ENCODE results near the gene KDM5B. TPM values are rescaled to one million over a fixed set of nuclear protein-coding genes. Genes with fewer than 3 reads are reported as not detected.

KDM5B gene
- total RNA-seq, 2 donors from 2014 or later = 33.6 to 36.8 TPM

DNA sequence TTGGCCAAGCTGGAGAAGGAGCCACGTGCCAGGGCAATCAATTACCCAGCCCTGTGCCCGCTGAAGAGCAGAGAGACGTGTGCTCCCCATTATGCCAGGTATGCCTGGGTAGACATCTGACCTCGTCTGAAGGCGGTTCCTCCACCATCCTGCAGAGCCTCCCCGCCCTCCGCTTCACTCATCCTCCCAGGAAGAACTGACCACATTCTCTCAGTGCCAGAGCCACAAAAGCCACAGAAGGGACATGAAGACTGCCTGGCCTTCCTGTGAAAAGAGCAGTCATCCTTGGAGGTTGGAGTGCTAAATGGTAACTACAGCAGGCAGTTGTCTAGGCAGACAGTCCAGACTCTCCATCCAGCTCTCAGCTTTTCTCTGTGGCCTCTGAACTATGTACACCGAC is 109.9 kb downstream of the KDM5B start:
- intact Hi-C loops (cut with DNase I) = no loop called here

DNA sequence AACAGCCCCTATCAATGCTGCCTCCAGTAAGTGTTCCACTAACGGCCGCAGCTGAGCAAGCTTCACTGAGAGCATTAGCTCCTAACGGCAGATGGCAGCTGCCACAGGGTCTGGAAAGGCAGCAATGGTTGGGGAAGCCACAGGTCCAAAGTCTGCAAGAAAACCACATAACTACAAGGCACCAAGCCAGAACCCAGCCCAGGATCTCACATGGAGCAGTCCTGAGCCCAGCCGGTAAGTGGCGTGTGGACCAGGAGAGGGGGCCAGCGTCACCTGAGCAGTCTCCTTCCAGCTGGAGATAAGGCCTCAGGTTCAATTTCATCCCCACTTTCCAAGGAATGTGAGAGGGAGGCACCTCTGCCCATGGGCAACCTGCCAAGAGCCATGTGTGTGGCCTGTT is 111.2 kb downstream of the KDM5B start:
- intact Hi-C loops (cut with DNase I) = no loop called here
- DNase-seq (ENCODE audit: low spot score) = no peak

More for the DNA sequence above, 109.9 kb downstream of the KDM5B start:
- no peak for DNase-seq (ENCODE audit: low spot score)

DNA sequence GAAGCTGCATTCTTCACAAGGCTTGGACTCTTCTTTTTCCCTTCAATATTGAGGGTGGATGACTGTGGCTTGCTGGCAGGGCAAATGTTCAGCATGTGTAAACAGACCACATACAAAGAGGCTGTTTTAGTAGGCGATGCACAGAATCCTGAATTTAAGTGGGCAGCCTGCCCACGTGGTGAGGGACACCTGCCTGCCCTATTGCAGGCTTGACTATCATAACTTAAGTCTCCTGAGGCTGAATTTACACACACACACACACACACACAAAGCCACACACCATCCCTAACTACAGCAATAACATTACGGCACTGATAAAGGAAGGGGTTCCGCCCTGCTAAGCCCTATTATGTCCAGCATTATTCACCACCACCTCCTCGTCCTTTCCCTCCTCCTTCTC is 113.9 kb downstream of the KDM5B start:
- intact Hi-C loops (cut with DNase I) = loop anchor here in 1 of 2 donors (2.0 to 5.0 kb wide), 2 partner anchors 14 to 1298 kb away; no protein-coding TSS in a partner anchor
- no peak for DNase-seq (ENCODE audit: low spot score)

DNA sequence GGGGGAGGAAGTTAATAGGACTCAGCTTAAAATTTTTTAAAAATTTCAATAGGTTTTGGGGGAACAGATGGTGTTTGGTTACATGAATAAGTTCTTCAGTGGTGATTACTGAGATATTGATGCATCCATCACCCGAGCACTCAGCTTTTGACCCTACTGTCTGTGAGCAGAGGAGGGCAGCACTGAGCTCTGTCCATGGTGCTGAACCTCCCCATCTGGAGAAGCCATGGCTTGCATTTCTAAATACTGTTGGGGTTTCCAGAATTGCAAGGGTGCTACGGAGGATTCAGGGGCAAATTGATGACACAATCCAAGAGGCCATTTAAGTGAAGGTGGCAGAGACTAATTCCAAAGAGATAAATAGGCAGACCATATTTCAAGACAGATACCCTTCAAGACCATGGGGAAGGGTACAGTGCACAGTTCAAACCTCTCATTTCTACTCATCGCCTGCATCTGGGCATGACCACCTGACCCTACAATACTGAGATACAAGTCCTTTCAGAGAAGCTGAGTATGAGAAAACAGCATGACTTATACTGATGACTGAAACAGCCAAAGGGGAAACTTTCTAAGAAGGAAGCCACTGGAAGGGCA is 115.2 kb downstream of the KDM5B start:
- DNase-seq (ENCODE audit: low spot score) = peak; percentile 84
- intact Hi-C loops (cut with DNase I) = loop anchor here in 1 of 2 donors (5.0 kb wide), 1 partner anchor 1299 kb away; no protein-coding TSS in a partner anchor

DNA sequence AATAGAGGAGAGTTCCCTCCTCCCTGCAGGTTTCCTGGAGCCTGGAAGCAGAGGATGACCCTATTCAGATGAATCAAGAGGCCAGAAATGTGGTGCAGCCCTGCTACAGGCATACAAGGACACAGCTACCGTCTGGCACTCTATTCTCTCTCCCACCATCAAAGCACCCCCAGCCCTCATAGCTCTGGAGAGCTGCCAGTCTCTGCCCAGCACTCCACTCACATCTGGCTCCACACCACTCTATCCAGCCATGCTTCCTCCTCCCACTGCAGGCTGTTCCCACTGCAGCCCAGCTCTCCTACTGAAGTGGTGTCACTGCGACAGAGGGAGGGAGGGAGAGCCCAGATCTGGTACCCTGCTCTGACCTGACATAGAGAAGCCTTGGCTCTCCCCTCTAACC is 116.4 kb downstream of the KDM5B start:
- intact Hi-C loops (cut with DNase I) = loop anchor here in 1 of 2 donors (5.0 kb wide), 1 partner anchor 1300 kb away; no protein-coding TSS in a partner anchor
- DNase-seq (ENCODE audit: low spot score) = no peak

DNA sequence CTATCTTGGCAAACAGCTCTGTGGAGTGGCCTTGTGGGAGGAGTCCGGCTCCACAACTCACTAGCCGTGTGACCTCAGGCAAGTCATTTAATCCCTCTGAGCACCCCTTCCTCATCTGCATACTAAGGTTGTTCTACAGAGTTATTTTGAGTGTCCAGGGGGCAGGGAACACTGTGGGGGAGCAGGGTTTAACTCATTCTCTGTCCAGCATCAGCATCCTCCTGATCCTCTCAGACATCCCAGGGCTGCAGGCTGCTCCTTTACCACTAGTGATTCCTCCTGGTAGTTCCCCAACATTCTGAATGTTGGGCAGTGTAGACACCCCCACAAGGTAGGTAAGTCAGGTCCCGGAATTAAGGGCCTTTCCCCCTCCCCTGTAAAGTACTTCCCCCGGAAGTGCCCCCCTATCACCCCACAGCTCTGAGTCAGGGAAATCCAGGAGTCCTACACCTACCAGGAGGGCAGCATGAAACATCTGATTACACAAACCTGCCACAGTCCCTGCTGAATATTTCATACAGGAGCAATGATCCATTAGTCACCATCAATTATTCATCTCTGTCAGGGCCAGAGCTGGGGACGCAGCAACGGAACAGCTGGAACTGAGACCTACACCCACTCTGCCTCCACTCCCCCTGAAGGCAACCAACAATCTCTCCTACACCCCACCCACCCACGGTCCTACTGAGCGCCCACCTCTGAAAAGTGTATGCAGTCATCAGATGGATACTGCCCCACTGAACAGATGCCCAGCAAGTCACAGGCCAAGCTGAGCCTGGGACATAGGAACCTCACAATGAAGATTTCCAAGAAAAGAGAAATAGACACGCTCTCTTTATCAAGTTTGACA is 118.5 kb downstream of the KDM5B start:
- no peak for DNase-seq (ENCODE audit: low spot score)
- intact Hi-C loops (cut with DNase I) = loop anchor here in 1 of 2 donors (5.0 kb wide), 1 partner anchor 1303 kb away; no protein-coding TSS in a partner anchor

DNA sequence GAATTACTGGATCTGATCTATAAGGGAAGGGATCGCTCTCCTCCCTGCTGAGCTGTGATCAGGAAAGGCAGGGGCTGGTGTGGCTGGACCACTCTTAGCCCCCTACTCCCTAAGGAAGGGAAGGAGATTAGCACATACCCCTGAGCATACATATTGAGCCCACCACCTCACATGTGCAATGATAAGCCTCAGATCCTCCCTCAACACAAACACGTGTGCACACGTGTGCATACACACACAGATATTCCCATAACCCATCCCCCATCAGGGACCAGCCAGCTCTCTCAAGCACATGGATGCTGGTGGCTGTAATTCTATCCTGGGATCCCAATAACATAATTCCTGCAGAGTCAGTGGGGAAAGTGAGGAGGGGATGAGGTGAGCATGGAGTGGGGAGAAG is 119.1 kb downstream of the KDM5B start:
- intact Hi-C loops (cut with DNase I) = no loop called here
- DNase-seq (ENCODE audit: low spot score) = no peak

DNA sequence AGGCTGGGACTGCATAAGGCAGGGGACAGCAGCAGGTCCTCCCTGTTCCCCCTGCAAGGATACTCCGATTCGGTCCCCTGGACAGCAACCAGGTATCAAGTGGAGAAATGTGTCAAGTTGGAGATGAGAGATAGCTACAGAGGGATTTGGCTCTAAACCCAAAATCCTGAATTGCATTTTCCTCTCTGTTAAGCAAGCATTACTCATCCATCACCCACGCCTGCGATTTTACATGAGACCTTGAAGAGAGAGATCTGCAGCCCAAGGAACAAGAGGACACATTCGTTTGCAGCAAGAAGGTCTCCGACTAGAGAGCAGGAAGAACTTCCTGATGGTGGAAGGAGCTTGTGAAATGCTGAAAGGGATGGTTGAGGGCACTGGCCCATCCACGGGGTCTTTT is 119.8 kb downstream of the KDM5B start:
- intact Hi-C loops (cut with DNase I) = no loop called here
- DNase-seq (ENCODE audit: low spot score) = no peak

DNA sequence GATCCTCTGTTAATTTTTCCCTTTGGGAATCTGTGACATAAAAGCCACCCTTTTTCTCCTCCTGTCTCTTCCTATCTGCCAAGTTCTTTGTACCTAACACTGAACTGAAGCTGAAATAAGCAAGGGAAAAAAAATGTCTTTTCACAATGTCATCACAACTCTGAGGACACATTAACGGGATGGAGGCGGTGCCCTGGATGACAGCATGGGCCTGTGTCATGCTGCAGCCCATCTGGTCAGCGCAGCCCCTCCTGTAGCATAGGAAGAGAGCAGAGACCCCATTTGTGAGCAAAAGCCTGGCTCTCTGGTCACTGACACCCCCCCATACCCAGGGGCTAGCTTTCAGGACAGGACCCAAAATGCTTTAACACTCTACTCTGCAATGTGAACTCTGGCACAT is 120.4 kb downstream of the KDM5B start:
- intact Hi-C loops (cut with DNase I) = no loop called here
- no peak for DNase-seq (ENCODE audit: low spot score)

DNA sequence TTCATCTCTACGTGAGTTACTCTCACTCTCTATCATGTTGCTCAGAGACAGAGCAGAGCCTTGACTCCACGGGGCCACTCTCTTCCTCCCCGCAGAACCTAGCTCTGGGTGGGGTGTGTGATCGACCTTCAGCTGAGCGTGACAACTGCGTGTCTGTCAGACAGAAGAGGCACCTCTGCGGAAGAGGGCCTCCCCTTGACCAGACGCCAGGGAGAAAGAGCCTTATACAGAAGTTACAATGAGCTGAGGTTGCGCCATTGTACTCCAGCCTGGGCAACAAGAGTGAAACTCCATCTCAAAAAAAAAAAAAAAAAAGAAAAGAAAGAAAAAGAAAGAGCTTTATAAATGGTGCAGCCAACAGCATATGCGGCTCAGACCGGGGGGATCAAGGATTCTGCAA is 120.9 kb downstream of the KDM5B start:
- intact Hi-C loops (cut with DNase I) = no loop called here

DNA sequence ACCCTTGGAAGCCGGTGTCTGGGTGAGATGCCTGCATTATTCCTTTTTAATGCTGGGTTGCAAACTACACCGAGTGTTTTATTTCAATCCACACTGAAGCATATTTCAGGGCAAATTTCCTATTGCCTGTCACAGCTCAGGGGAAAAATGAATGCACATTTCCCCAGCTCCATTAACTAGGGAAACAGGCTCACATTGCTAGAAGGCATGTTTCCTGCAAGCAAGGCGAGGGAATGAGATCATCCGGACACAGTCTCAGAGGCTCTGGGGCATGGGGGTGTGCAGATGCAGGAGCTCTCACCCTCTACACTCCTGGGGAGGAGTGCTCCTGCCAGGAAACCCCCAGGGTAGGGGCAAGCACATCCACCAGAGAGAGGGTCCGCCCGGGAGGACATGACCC is 122.6 kb downstream of the KDM5B start:
- DNase-seq (ENCODE audit: low spot score) = no peak
- intact Hi-C loops (cut with DNase I) = no loop called here

More for the DNA sequence above, 120.9 kb downstream of the KDM5B start:
- no peak for DNase-seq (ENCODE audit: low spot score)

DNA sequence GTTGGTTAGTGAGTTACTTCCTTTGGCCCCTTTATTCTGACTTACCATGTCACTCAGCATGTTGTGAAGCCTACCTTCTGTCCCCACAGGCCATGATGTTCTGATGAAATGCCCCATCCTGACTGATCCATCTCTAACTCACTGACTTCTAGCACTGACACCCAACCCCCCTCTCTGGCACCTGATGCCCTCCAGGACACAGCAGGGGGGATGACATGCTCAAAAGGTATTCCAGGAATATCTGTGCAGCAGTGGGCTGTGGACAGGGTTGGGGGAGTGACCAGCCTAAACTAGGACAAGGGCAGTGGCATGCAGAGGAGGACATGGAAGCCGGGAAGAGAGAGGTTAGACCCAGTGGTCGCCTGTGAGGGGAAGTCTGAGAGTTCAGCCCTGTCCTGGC is 123.5 kb downstream of the KDM5B start:
- no peak for DNase-seq (ENCODE audit: low spot score)
- intact Hi-C loops (cut with DNase I) = no loop called here

DNA sequence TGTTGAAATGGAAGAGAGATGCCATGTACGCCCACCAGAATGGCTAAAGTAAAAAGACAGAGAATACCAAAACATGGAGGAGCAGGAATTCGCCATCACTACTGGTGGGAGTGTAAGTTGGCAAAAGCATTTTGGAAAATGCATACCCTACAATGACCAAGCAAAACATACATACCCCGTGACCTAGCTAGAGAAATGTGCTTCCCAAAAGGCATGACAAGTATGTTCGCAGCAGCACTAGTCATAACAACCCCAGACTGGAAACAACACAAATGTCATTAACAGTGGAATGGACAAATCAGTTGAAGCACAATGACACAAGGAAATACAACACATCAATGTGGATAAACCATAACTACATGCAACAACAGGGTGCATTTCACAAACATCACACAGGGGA is 125.2 kb downstream of the KDM5B start:
- DNase-seq (ENCODE audit: low spot score) = no peak
- intact Hi-C loops (cut with DNase I) = no loop called here

DNA sequence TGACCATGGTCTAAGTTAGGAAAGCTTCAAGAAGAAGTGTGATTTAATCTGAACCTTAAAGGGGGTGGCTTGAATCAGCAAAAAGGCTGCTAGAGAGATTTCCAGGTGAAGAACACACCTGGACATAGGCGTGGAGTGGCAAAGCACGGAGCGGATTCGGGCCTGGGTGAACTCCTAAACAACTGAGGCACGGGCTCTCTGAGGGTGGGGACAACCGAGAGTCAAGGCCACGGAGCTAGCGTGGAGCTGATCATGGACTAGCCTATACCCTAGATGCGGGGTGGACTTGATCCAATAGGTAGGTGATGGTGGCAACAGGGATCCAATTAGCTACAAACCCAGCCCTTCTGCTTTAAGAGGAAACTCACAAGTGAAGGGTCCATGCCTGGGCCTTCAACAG is 125.7 kb downstream of the KDM5B start:
- no peak for DNase-seq (ENCODE audit: low spot score)
- intact Hi-C loops (cut with DNase I) = no loop called here

DNA sequence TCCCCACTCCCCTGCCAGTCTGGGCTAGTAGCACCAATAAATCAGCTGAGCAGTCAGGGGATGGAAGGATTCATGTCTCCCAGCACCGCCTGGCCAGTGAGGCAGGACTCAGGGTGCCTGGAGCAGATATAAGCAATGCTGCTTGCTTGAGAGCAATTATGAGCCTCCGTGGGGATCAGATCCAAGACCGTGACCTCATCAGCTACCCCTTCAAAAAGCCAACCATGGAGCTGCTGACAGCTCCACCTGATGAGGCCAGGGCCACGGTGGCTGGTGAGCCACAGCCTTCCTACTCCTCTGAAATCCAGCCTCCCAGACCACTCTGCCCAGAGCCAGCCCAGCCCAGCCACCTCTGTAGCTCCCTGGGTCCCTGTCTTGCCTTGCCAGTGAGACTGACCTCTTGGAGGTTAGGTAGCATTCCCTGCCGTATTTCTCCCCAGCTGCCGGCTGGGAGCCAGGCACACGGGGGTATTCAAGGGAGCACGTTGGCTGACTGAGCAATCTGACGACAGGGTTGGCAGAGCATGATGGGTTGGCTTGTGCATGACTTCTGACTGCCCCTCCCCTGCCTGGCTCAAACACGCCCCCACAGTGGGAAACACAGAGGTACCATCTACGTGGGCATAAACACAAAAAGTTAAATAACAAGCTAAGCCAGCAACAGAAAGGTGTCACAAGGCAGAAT is 126.3 kb downstream of the KDM5B start:
- no peak for DNase-seq (ENCODE audit: low spot score)
- intact Hi-C loops (cut with DNase I) = loop anchor here in 1 of 2 donors (2.0 kb wide), 1 partner anchor 13 kb away; no protein-coding TSS in a partner anchor

DNA sequence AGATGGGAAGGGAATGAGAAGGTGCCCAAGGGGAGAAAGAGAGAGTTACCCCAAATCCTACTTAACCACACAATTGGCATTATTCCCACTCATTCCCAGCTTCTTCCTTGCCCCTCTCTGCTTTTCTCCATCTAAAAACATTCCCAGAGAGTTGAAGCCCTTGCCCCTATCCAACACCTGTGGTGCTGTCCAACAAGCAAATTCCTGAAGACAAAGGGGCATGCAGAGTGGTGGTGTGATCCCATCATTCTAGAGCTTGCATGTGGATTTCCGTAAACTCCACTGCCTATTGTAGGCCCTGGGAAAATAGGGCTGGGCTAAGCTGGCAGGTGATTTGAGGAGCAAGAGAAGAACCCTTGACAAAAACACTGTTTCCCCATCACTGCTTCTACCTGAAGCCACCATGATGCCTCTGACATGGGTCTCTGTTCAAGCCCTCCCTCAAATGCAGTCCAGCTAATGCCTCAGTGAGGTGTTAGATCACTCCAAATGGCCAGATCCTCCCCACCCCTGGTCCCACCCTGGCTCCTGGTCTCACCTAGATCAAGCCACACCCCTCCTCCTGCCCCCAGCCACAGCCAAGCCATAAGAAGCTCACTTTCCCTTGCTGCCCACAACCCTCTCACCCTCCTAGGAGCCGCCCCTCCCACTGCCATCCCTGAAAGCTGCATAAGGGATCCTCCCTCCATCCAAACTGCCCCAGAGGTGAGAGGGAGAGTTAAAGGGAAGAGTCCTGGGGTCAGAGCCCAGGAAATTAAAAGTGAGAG is 127.5 kb downstream of the KDM5B start:
- DNase-seq (ENCODE audit: low spot score) = no peak
- intact Hi-C loops (cut with DNase I) = loop anchor here in 1 of 2 donors (2.0 kb wide), 1 partner anchor 14 kb away; no protein-coding TSS in a partner anchor

DNA sequence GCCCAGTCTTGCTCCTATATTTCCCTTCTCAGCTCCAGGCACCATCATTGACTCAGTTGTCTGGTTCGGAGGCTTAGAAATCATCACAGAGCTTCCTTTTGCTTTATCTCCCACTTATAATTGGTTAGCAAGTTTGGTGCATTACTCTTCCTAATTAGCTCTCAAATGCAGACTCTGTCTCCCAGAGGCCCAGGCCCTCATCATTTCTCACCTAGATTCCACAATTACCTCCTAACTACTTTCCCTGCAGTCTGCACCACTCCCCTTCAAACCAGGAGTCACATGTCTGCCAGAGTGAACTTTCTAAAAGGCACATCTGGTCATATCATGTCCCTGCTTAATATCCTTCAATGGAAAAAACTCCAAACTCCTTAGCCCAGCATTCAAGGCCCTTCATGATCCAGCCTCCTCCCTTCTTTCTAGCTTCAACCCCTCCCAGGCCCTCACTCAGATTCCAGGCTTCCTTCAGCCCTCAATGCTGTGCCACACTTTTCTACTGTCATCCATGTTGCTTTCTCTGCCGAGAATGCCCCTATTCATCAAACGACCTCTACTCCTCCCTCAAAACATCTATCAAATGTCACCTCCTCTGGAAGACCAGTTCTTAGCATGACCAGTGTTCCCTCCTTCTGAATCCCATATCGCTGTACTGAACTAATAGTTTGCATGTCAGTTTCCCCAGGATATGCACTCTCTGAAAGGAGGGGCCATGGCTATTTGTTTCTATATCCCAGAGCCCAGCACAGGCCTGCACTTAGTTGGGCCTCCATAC is 128.6 kb downstream of the KDM5B start:
- intact Hi-C loops (cut with DNase I) = loop anchor here in 1 of 2 donors (2.0 kb wide), 1 partner anchor 15 kb away; no protein-coding TSS in a partner anchor
- DNase-seq (ENCODE audit: low spot score) = no peak

DNA sequence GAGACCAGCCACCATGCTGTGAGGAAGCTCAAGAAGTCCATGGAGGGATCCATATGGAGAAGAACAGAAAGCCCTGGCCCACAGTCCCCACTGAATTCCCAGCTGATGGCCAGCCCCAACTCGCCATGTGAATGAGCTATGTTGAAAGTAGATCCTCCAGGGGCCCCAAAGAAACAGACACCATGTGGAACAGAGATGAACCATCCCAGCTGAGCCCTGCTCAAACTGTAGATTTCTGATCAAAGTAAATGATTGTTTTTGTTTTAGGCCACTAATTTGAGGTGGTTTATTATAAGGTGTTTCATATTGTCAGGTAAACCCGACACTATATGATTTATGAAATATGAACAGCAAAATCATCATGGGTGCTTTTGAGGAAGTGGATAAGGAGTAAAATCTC is 130.8 kb downstream of the KDM5B start:
- intact Hi-C loops (cut with DNase I) = no loop called here

More for the DNA sequence above, 130.8 kb downstream of the KDM5B start:
- DNase-seq (ENCODE audit: low spot score) = no peak
